Adrenal gland (tissue), 5 donors: ENCODE data around the gene METRNL.

Experiments used
- CTCF ChIP-seq, 6 experiments: fragments of 450-650 bp in 4 of 6; fragments of 200-600 bp in 2 of 6; sonication (generic) in 1 of 6; IDR thresholded peaks; 1 replicate in 5 of 6; 2 replicates in 1 of 6; pipeline versions ENCODE4 v1.5.1 to v1.8.0; 2016 to 2021; ENCODE audit warnings: antibody characterized with exemption in 6 of 6, mild to moderate bottlenecking in 2 of 6, moderate library complexity in 1 of 6
- POLR2A ChIP-seq, 2 donors: fragments of 450-650 bp; IDR thresholded peaks; one replicate each; pipeline ENCODE4 v1.6.1; 2017; ENCODE audit warnings: antibody characterized with exemption in 2 of 2, mild to moderate bottlenecking in 2 of 2, moderate library complexity in 1 of 2
- donor health status: DM: no; HTN: no; CAD: no.

DNA sequence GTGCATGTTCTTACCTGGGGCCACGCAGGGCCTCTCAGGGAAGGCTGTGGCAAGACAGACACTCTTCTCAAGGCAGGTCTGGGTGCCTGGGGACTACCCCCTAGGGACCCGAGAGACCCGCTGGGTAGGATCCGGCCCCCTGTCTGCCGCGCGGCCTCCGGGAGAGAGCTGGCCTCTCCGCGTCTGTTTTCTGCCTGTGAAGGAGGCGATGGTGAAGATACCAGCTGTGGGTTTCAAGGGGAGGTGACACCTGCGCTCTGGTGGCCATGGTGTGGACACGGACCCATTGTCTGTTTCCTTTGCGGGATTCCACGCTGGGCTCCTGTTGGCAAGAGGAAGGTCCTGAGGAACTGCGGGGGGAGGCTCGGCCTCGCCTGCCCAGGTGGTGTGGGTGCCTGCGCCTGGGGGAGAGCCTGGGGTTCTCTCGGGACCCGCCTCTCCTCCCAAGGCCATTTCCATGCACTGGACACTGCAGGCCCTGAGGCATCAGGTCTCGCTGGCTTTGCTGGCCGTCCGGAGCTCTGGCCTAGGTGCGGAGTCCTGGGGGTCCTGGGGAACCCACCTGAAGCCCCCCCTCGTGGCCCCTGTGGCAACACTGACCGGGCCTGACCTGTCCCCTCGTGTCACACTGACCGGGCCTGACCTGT lies 12.2 kb upstream of the METRNL start:
- no peak for TF ChIP-seq CTCF (IDR thresholded peaks at IDR 0.05)
- TF ChIP-seq POLR2A (IDR thresholded peaks at IDR 0.05) = no peak
